ENCODE measurements around the gene PPP1R12A.

The PPP1R12A gene

GRCh38 chr12:79916826-79917225 is 18.1 kb downstream of the PPP1R12A start:
- H3K9ac ChIP-seq (ENCODE audit: low read depth, low read length), result no peak overlapping the region
- no peaks in the 10 kb centered on the region for H3K36me3 ChIP-seq (ENCODE audit: insufficient read depth, low read depth, low read length)
- no peak overlapping the region for H3K4me3 ChIP-seq (ENCODE audit: low read length)
- H3K4me1 ChIP-seq (ENCODE audit: insufficient read depth, low read length), result peaks cover 5% of the 10 kb centered on the region
- H3K27me3 ChIP-seq (ENCODE audit: insufficient read depth, low read length), result no peaks in the 10 kb centered on the region
- H3K9me3 ChIP-seq (ENCODE audit: insufficient read depth, low read depth, low read length), result no peaks in the 10 kb centered on the region
- no peak overlapping the region for H3K27ac ChIP-seq (ENCODE audit: low read length)

- Histone ChIP-seq H3K4me1 (ENCODE audit: insufficient read depth, low read length) (peaks cover 7% of the 10 kb centered on the region), H3K27ac (ENCODE audit: low read length) (no peak overlapping the region), H3K36me3 (ENCODE audit: insufficient read depth, low read depth, low read length) (no peaks in the 10 kb centered on the region)
These were observed 22.8 kb downstream of the PPP1R12A start for GRCh38 chr12:79911889-79912656.

GRCh38 chr12:79908366-79908765 is 26.5 kb downstream of the PPP1R12A start:
- no peaks in the 10 kb centered on the region for H3K9me3 ChIP-seq (ENCODE audit: insufficient read depth, low read depth, low read length)
- peaks cover 7% of the 10 kb centered on the region for H3K4me1 ChIP-seq (ENCODE audit: insufficient read depth, low read length)
- no peak overlapping the region for H3K27ac ChIP-seq (ENCODE audit: low read length)
- H3K27me3 ChIP-seq (ENCODE audit: insufficient read depth, low read length), result no peaks in the 10 kb centered on the region
- no peak overlapping the region for H3K9ac ChIP-seq (ENCODE audit: low read depth, low read length)
- H3K4me3 ChIP-seq (ENCODE audit: low read length), result no peak overlapping the region
- no peaks in the 10 kb centered on the region for H3K36me3 ChIP-seq (ENCODE audit: insufficient read depth, low read depth, low read length)

More at GRCh38 chr12:79911889-79912656, 22.8 kb downstream of the PPP1R12A start:
- no peak overlapping the region for H3K4me3 ChIP-seq (ENCODE audit: low read length)
- H3K9me3 ChIP-seq (ENCODE audit: insufficient read depth, low read depth, low read length), result no peaks in the 10 kb centered on the region
- no peaks in the 10 kb centered on the region for H3K27me3 ChIP-seq (ENCODE audit: insufficient read depth, low read length)
- no peak overlapping the region for H3K9ac ChIP-seq (ENCODE audit: low read depth, low read length)

- Histone ChIP-seq H3K4me3 (ENCODE audit: low read length) (no peak overlapping the region), H3K27me3 (ENCODE audit: insufficient read depth, low read length) (no peaks in the 10 kb centered on the region), H3K27ac (ENCODE audit: low read length) (no peak overlapping the region), H3K36me3 (ENCODE audit: insufficient read depth, low read depth, low read length) (no peaks in the 10 kb centered on the region), H3K9ac (ENCODE audit: low read depth, low read length) (no peak overlapping the region), H3K4me1 (ENCODE audit: insufficient read depth, low read length) (peaks cover 4% of the 10 kb centered on the region; the same call in 1 of the 2 replicates), H3K9me3 (ENCODE audit: insufficient read depth, low read depth, low read length) (no peaks in the 10 kb centered on the region)
These were observed 33.4 kb downstream of the PPP1R12A start for GRCh38 chr12:79901506-79901905.

GRCh38 chr12:79900951-79901350 is 33.9 kb downstream of the PPP1R12A start:
- no peak overlapping the region for H3K9ac ChIP-seq (ENCODE audit: low read depth, low read length)
- no peaks in the 10 kb centered on the region for H3K36me3 ChIP-seq (ENCODE audit: insufficient read depth, low read depth, low read length)
- H3K27ac ChIP-seq (ENCODE audit: low read length), result no peak overlapping the region
- H3K9me3 ChIP-seq (ENCODE audit: insufficient read depth, low read depth, low read length), result no peaks in the 10 kb centered on the region
- no peak overlapping the region for H3K4me3 ChIP-seq (ENCODE audit: low read length)
- no peaks in the 10 kb centered on the region for H3K27me3 ChIP-seq (ENCODE audit: insufficient read depth, low read length)
- H3K4me1 ChIP-seq (ENCODE audit: insufficient read depth, low read length), result peaks cover 4% of the 10 kb centered on the region; the same call in 1 of the 2 replicates

GRCh38 chr12:79900199-79900598 is 34.7 kb downstream of the PPP1R12A start:
- Histone ChIP-seq H3K27ac (ENCODE audit: low read length) (no peak overlapping the region), H3K9ac (ENCODE audit: low read depth, low read length) (no peak overlapping the region), H3K27me3 (ENCODE audit: insufficient read depth, low read length) (no peaks in the 10 kb centered on the region), H3K9me3 (ENCODE audit: insufficient read depth, low read depth, low read length) (no peaks in the 10 kb centered on the region), H3K4me3 (ENCODE audit: low read length) (no peak overlapping the region), H3K36me3 (ENCODE audit: insufficient read depth, low read depth, low read length) (no peaks in the 10 kb centered on the region), H3K4me1 (ENCODE audit: insufficient read depth, low read length) (peaks cover 4% of the 10 kb centered on the region; the same call in 1 of the 2 replicates)

- no peak overlapping the region for H3K27ac ChIP-seq (ENCODE audit: low read length)
- no peaks in the 10 kb centered on the region for H3K27me3 ChIP-seq (ENCODE audit: insufficient read depth, low read length)
- H3K4me1 ChIP-seq (ENCODE audit: insufficient read depth, low read length), result peaks cover 7% of the 10 kb centered on the region; the same call in 1 of the 2 replicates
- no peaks in the 10 kb centered on the region for H3K9me3 ChIP-seq (ENCODE audit: insufficient read depth, low read depth, low read length)
- no peaks in the 10 kb centered on the region for H3K36me3 ChIP-seq (ENCODE audit: insufficient read depth, low read depth, low read length)
- no peak overlapping the region for H3K9ac ChIP-seq (ENCODE audit: low read depth, low read length)
- H3K4me3 ChIP-seq (ENCODE audit: low read length), result no peak overlapping the region
These were observed 37.3 kb downstream of the PPP1R12A start for GRCh38 chr12:79897617-79898016.

GRCh38 chr12:79895804-79896203 is 39.1 kb downstream of the PPP1R12A start:
- Histone ChIP-seq H3K9ac (ENCODE audit: low read depth, low read length) (no peak overlapping the region), H3K36me3 (ENCODE audit: insufficient read depth, low read depth, low read length) (no peaks in the 10 kb centered on the region)

GRCh38 chr12:79895071-79895470 is 39.8 kb downstream of the PPP1R12A start:
- H3K4me1 ChIP-seq (ENCODE audit: insufficient read depth, low read length), result peaks cover 9% of the 10 kb centered on the region; the same call in 1 of the 2 replicates
- H3K27me3 ChIP-seq (ENCODE audit: insufficient read depth, low read length), result no peaks in the 10 kb centered on the region
- no peak overlapping the region for H3K4me3 ChIP-seq (ENCODE audit: low read length)
- H3K27ac ChIP-seq (ENCODE audit: low read length), result no peak overlapping the region
- H3K9ac ChIP-seq (ENCODE audit: low read depth, low read length), result no peak overlapping the region
- H3K36me3 ChIP-seq (ENCODE audit: insufficient read depth, low read depth, low read length), result no peaks in the 10 kb centered on the region
- no peaks in the 10 kb centered on the region for H3K9me3 ChIP-seq (ENCODE audit: insufficient read depth, low read depth, low read length)

More at GRCh38 chr12:79895804-79896203, 39.1 kb downstream of the PPP1R12A start:
- no peaks in the 10 kb centered on the region for H3K27me3 ChIP-seq (ENCODE audit: insufficient read depth, low read length)
- H3K9me3 ChIP-seq (ENCODE audit: insufficient read depth, low read depth, low read length), result no peaks in the 10 kb centered on the region
- peaks cover 9% of the 10 kb centered on the region; the same call in 1 of the 2 replicates for H3K4me1 ChIP-seq (ENCODE audit: insufficient read depth, low read length)
- H3K4me3 ChIP-seq (ENCODE audit: low read length), result no peak overlapping the region
- no peak overlapping the region for H3K27ac ChIP-seq (ENCODE audit: low read length)

- H3K9ac ChIP-seq (ENCODE audit: low read depth, low read length), result no peak overlapping the region
- H3K4me1 ChIP-seq (ENCODE audit: insufficient read depth, low read length), result peaks cover 10% of the 10 kb centered on the region
- no peaks in the 10 kb centered on the region for H3K9me3 ChIP-seq (ENCODE audit: insufficient read depth, low read depth, low read length)
- H3K27ac ChIP-seq (ENCODE audit: low read length), result no peak overlapping the region
- H3K36me3 ChIP-seq (ENCODE audit: insufficient read depth, low read depth, low read length), result no peaks in the 10 kb centered on the region
- no peak overlapping the region for H3K4me3 ChIP-seq (ENCODE audit: low read length)
- no peaks in the 10 kb centered on the region for H3K27me3 ChIP-seq (ENCODE audit: insufficient read depth, low read length)
These were observed 43.3 kb downstream of the PPP1R12A start for GRCh38 chr12:79891506-79892162.

- no peak overlapping the region for H3K4me3 ChIP-seq (ENCODE audit: low read length)
- no peak overlapping the region for H3K27ac ChIP-seq (ENCODE audit: low read length)
- H3K27me3 ChIP-seq (ENCODE audit: insufficient read depth, low read length), result no peaks in the 10 kb centered on the region
- H3K9me3 ChIP-seq (ENCODE audit: insufficient read depth, low read depth, low read length), result no peaks in the 10 kb centered on the region
- H3K4me1 ChIP-seq (ENCODE audit: insufficient read depth, low read length), result peaks cover 6% of the 10 kb centered on the region
- H3K36me3 ChIP-seq (ENCODE audit: insufficient read depth, low read depth, low read length), result no peaks in the 10 kb centered on the region
- H3K9ac ChIP-seq (ENCODE audit: low read depth, low read length), result no peak overlapping the region
These were observed 47.0 kb downstream of the PPP1R12A start for GRCh38 chr12:79887890-79888289.
